ENCODE data around the gene NFATC2IP.

DNA sequence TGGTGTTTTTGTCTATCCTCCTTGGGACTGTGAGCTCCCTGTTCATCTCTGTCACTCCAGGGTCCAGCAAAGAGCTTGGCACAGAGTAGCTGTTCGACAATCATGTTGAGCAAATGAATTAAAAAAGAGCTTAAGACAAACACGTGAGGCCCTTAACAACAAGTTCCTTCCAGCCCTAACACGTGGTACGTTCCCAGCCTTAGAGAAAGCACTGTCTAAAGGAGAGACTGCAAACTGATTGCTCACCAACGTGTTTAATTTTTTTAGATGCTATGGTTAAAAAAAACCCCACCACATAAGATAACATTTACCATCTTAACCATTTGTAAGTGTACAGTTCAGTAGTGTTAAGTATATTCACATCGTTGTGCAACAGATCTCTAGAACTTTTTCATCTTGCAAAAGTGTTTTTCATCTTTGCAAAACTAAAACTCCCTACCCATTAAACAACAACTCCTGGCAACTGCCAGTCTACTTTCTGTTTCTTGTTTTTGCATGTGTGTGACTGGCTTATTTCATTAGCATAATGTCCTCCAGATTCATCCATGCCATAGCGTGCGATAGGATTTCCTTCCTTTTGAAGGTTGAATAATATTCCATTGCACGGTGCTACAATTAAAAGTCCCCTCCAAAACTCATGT, 62.3 kb downstream of the NFATC2IP start:
- TF ChIP-seq ZNF41 (CRISPR knock-in tag; conservative IDR thresholded peaks at IDR 0.05): no peak
- no peak for TF ChIP-seq TAF9B (IDR thresholded peaks at IDR 0.05; ENCODE audit: partially characterized antibody)
- TF ChIP-seq SPI1 (IDR thresholded peaks at IDR 0.05; ENCODE audit: borderline replicate concordance, low read depth, low read length): no peak
- TF ChIP-seq, protein P1, sequence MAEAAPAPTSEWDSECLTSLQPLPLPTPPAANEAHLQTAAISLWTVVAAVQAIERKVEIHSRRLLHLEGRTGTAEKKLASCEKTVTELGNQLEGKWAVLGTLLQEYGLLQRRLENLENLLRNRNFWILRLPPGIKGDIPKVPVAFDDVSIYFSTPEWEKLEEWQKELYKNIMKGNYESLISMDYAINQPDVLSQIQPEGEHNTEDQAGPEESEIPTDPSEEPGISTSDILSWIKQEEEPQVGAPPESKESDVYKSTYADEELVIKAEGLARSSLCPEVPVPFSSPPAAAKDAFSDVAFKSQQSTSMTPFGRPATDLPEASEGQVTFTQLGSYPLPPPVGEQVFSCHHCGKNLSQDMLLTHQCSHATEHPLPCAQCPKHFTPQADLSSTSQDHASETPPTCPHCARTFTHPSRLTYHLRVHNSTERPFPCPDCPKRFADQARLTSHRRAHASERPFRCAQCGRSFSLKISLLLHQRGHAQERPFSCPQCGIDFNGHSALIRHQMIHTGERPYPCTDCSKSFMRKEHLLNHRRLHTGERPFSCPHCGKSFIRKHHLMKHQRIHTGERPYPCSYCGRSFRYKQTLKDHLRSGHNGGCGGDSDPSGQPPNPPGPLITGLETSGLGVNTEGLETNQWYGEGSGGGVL (CRISPR knock-in tag; IDR thresholded peaks at IDR 0.05): no peak
- TF ChIP-seq EP300 (IDR thresholded peaks at IDR 0.05; ENCODE audit: low read length): no peak

Data from K562 (cell line).